Measurements from ENCODE around the gene EPB41L4B.

EPB41L4B gene

DNA sequence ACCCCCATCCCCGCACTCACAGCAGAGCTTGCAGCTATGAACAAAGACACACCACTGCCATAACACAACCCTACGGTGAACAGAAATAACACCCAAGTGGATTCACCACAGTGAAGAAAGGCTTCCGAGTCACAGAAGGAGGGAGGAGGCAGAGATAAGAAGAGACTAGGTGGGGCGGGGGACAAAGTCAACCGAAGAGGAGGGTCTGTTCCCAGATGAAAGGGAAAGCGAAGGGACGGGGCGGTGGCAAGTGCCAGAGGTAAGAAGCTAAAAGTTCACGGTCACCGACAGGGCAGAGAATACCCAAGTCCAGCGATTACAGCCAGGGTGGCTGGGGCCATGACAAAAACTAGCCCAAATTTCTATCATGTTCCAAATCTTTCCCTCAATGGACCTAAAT lies 21.0 kb downstream of the EPB41L4B start:
- no peaks in the 10 kb centered on the region for H3K9me3 ChIP-seq
- no peak for DNase-seq
- H3K36me3 ChIP-seq = no peaks in the 10 kb centered on the region
- TF ChIP-seq CTCF (IDR thresholded peaks at IDR 0.05; ENCODE audit: low read depth, low read length) = no peak
- no peak overlapping the region for H3K4me3 ChIP-seq (ENCODE audit: low read depth, low read length)
- no peaks in the 10 kb centered on the region for H3K27me3 ChIP-seq
- H3K4me1 ChIP-seq = no peaks in the 10 kb centered on the region

GRCh38 chr9:109297899-109298298 lies 23.0 kb downstream of the EPB41L4B start:
- Histone ChIP-seq H3K27me3 (no peaks in the 10 kb centered on the region), H3K4me3 (ENCODE audit: low read depth, low read length) (no peak overlapping the region), H3K36me3 (no peaks in the 10 kb centered on the region), H3K9me3 (no peaks in the 10 kb centered on the region), H3K4me1 (no peaks in the 10 kb centered on the region)
- TF ChIP-seq CTCF (IDR thresholded peaks at IDR 0.05; ENCODE audit: low read depth, low read length) = no peak
- DNase-seq = no peak

DNA sequence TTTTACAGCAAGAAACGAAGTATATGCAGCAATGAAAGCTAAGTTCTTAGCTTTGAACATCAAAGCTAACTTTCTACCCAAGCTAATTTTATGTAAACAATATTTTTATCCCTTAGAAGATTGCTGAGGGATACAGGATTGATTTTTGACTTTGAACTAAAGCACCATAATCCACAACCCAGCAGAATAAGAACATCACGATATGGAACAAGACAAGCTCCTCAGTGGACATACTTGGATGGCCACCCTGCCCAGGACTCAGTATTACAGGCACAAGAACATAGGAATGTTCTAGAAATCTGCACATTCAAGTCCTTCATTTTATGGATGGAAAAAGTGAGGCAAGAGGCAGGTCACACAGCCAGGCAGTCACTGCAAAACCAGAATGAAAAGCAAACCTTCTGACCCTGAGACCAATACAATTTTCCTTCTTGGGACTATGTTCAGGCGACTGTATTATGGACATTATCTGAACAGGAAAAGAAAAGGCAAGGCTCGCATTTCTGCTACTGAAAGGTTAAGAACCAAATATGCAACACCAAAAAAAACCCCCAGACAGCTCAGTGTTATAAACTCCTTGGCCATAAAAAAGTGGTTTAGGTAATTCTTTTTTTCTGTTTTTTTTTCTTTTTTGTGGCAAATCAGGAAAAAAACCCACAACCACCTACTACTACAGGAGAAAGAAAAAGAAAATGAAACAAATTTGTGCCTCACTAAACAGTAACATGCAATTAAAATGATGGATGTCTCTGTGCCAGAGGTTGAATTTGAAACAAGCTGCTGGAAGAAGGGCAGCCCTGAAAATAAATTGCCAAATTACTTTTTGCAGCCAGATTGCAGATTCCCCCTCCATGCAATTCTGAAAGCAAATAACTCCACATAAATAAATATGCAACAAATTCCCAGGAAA lies 25.4 kb downstream of the EPB41L4B start:
- no peaks in the 10 kb centered on the region for H3K4me1 ChIP-seq
- H3K27me3 ChIP-seq = no peaks in the 10 kb centered on the region
- DNase-seq = no peak
- H3K4me3 ChIP-seq (ENCODE audit: low read depth, low read length) = no peak overlapping the region
- no peak for TF ChIP-seq CTCF (IDR thresholded peaks at IDR 0.05; ENCODE audit: low read depth, low read length)
- no peaks in the 10 kb centered on the region for H3K9me3 ChIP-seq
- H3K36me3 ChIP-seq = no peaks in the 10 kb centered on the region

DNA sequence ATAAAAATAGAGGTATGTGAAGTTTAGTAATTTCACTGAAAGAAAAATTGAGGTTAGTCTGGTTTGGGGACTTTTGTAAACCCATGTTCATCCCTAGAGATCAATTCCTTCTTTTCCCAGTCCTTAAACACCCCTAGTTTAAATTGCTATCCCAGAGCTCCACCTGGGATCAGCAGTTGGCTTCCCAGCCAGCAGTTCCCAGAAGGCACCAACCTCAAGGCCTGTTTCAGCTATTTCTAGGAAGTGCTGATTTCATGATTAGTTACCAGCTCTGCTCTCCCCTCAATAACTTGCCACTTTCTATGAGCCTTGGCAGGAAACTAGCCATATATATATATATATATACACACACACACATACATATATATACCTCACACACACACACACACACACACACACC lies 30.5 kb downstream of the EPB41L4B start:
- Histone ChIP-seq H3K27me3 (no peaks in the 10 kb centered on the region), H3K4me3 (ENCODE audit: low read depth, low read length) (no peak overlapping the region), H3K36me3 (no peaks in the 10 kb centered on the region), H3K4me1 (no peaks in the 10 kb centered on the region), H3K9me3 (no peaks in the 10 kb centered on the region)
- TF ChIP-seq CTCF (IDR thresholded peaks at IDR 0.05; ENCODE audit: low read depth, low read length) = no peak
- no peak for DNase-seq

DNA sequence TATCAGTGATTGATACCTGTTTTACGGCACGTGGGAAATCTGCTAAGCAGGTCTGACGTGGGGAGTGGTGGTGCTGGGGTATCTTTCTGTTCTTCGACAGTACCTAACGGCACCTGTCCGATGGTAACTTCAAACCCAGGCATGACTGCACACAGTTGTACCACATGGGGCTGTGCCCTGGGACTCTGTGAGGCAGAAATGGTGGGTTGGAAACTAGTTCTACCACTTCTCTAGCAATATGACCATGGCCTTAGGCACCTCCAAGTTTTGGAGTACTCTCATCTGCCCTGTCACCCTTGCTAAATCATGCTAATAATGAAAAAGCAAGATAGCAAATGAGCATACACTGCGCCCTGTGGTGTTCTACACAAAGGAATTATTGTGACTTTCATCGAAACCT lies 30.9 kb downstream of the EPB41L4B start:
- H3K4me3 ChIP-seq (ENCODE audit: low read depth, low read length) = no peak overlapping the region
- TF ChIP-seq CTCF (IDR thresholded peaks at IDR 0.05; ENCODE audit: low read depth, low read length) = no peak
- no peaks in the 10 kb centered on the region for H3K9me3 ChIP-seq
- H3K4me1 ChIP-seq = no peaks in the 10 kb centered on the region
- no peaks in the 10 kb centered on the region for H3K36me3 ChIP-seq
- DNase-seq = no peak
- H3K27me3 ChIP-seq = no peaks in the 10 kb centered on the region

DNA sequence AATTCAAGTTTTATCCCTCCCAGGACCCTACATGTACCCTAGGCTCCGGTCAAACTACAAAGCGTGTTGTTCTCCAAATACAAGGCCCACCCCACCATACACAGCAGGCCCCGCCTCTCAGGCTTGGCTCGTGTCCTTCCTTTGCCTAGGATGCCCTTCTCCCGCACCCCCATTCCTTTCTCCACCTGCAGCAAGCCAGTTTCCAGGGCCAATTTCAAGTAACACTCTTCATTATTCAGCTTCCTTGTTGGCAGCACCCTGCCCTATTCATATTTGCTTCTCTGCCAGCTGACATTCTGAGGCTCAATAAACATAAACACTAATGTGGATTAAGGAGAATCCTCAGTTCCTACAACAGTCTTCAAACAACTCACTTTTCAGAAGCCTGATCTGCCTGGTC lies 31.7 kb downstream of the EPB41L4B start:
- H3K9me3 ChIP-seq = no peaks in the 10 kb centered on the region
- no peak overlapping the region for H3K4me3 ChIP-seq (ENCODE audit: low read depth, low read length)
- DNase-seq = no peak
- TF ChIP-seq CTCF (IDR thresholded peaks at IDR 0.05; ENCODE audit: low read depth, low read length) = no peak
- H3K36me3 ChIP-seq = no peaks in the 10 kb centered on the region
- H3K27me3 ChIP-seq = no peaks in the 10 kb centered on the region
- H3K4me1 ChIP-seq = no peaks in the 10 kb centered on the region
